HEK293 (cell line): Measurements from ENCODE around the gene TMEM123.

Experiments
- CTCF ChIA-PET: fragments of 350-600 bp; formaldehyde crosslinking; extraction: SDS; loops from one replicate; lab custom pipeline; 2021; ENCODE audit warnings: antibody characterized with exemption; lab: Yijun Ruan, JAX
- POLR2A ChIA-PET: fragments of 300-600 bp; formaldehyde crosslinking; extraction: SDS; loops from one replicate; lab custom pipeline; 2020; ENCODE audit warnings: antibody characterized with exemption, inconsistent platforms; lab: Yijun Ruan, JAX
- H3K27ac ChIP-seq: fragments of 200-500 bp; sonication (Bioruptor generic); 2 replicates; pipeline ENCODE4 v1.5.1; 2014; ENCODE audit warnings: low read depth, low read length, control low read depth, inconsistent platforms; ENCODE audit errors: extremely low read depth
- H3K36me3 ChIP-seq, 2 experiments: fragments of 200-500 bp in 1 of 2; sonication (Bioruptor generic) in 1 of 2; 1 replicate in 1 of 2; 2 replicates in 1 of 2; pipeline ENCODE4 v1.5.1; 2014 to 2017; ENCODE audit warnings: inconsistent platforms in 2 of 2, low read length in 2 of 2; ENCODE audit not compliant: control insufficient read depth in 2 of 2, insufficient read depth in 1 of 2
- H3K4me1 ChIP-seq: fragments of 200-500 bp; sonication (Bioruptor generic); 2 replicates; pipeline ENCODE4 v1.5.1; 2014; ENCODE audit warnings: mild to moderate bottlenecking, low read length, inconsistent platforms; ENCODE audit not compliant: control insufficient read depth, insufficient read depth
- H3K4me3 ChIP-seq: 2 replicates; pipeline ENCODE4 v1.5.1; 2011; ENCODE audit warnings: low read depth, mild to moderate bottlenecking, control low read depth, low read length, moderate library complexity
- H3K9me3 ChIP-seq: fragments of 200-500 bp; sonication (Bioruptor generic); 2 replicates; pipeline ENCODE4 v1.5.1; 2014; ENCODE audit warnings: low read depth, low read length, inconsistent platforms; ENCODE audit not compliant: control insufficient read depth, insufficient read depth
- BCL11A ChIP-seq: fragments of 450-650 bp; formaldehyde crosslinking; IDR thresholded peaks from 2 replicates; pipeline ENCODE4 v1.5.1; 2016; ENCODE audit warnings: low read depth, missing biosample characterization, missing genetic modification characterization
- KLF10 ChIP-seq: fragments of 450-650 bp; IDR thresholded peaks from 2 replicates; pipeline ENCODE4 v1.5.1; 2018; ENCODE audit warnings: missing biosample characterization, mild to moderate bottlenecking, missing genetic modification characterization
- MZF1 ChIP-seq: fragments of 450-650 bp; formaldehyde crosslinking; IDR thresholded peaks from 2 replicates; pipeline ENCODE4 v1.5.1; 2017; ENCODE audit warnings: missing biosample characterization, missing genetic modification characterization, borderline replicate concordance
- PRDM4 ChIP-seq: fragments of 450-650 bp; formaldehyde crosslinking; IDR thresholded peaks from 2 replicates; pipeline ENCODE4 v1.5.1; 2017; ENCODE audit warnings: missing biosample characterization, missing genetic modification characterization
- SCRT1 ChIP-seq: fragments of 450-650 bp; formaldehyde crosslinking; IDR thresholded peaks from 2 replicates; pipeline ENCODE4 v1.5.1; 2016; ENCODE audit warnings: missing biosample characterization, missing genetic modification characterization, borderline replicate concordance
- SETDB1 ChIP-seq: IDR thresholded peaks from one replicate; pipeline ENCODE4 v1.6.1; 2017; ENCODE audit warnings: mild to moderate bottlenecking, low read length, moderate library complexity, mixed read lengths; ENCODE audit not compliant: insufficient read length
- TCF7L2 ChIP-seq: IDR thresholded peaks from 2 replicates; pipeline ENCODE4 v1.6.1; 2011; ENCODE audit warnings: low read depth, mild to moderate bottlenecking, inconsistent platforms, low read length, moderate library complexity, borderline replicate concordance
- ZBTB21 ChIP-seq: fragments of 450-650 bp; formaldehyde crosslinking; IDR thresholded peaks from 2 replicates; pipeline ENCODE4 v1.5.1; 2017; ENCODE audit warnings: missing biosample characterization, missing genetic modification characterization
- ZBTB48 ChIP-seq: fragments of 450-650 bp; formaldehyde crosslinking; IDR thresholded peaks from 2 replicates; pipeline ENCODE4 v1.5.1; 2016; ENCODE audit warnings: missing biosample characterization, missing genetic modification characterization
- ZFP37 ChIP-seq: fragments of 450-650 bp; formaldehyde crosslinking; IDR thresholded peaks from 2 replicates; pipeline ENCODE4 v1.5.1; 2016; ENCODE audit warnings: missing biosample characterization, missing genetic modification characterization
- ZNF155 ChIP-seq: fragments of 450-650 bp; formaldehyde crosslinking; IDR thresholded peaks from 2 replicates; pipeline ENCODE4 v1.5.1; 2016; ENCODE audit warnings: missing biosample characterization, missing genetic modification characterization
- ZNF169 ChIP-seq: fragments of 450-650 bp; formaldehyde crosslinking; IDR thresholded peaks from 2 replicates; pipeline ENCODE4 v1.5.1; 2016; ENCODE audit warnings: missing biosample characterization, missing genetic modification characterization
- ZNF175 ChIP-seq: fragments of 450-650 bp; formaldehyde crosslinking; IDR thresholded peaks from 2 replicates; pipeline ENCODE4 v1.5.1; 2016; ENCODE audit warnings: missing biosample characterization, missing genetic modification characterization
- ZNF292 ChIP-seq: fragments of 450-650 bp; formaldehyde crosslinking; IDR thresholded peaks from 2 replicates; pipeline ENCODE4 v1.5.1; 2016; ENCODE audit warnings: low read depth, missing biosample characterization, missing genetic modification characterization, borderline replicate concordance
- ZNF302 ChIP-seq: fragments of 450-650 bp; formaldehyde crosslinking; IDR thresholded peaks from 2 replicates; pipeline ENCODE4 v1.5.1; 2016; ENCODE audit warnings: missing biosample characterization, missing genetic modification characterization, low read depth
- ZNF398 ChIP-seq: fragments of 450-650 bp; formaldehyde crosslinking; IDR thresholded peaks from 2 replicates; pipeline ENCODE4 v1.5.1; 2017; ENCODE audit warnings: missing biosample characterization, missing genetic modification characterization
- ZNF416 ChIP-seq: fragments of 450-650 bp; formaldehyde crosslinking; IDR thresholded peaks from 2 replicates; pipeline ENCODE4 v1.5.1; 2016; ENCODE audit warnings: missing biosample characterization, missing genetic modification characterization
- ZNF423 ChIP-seq: fragments of 450-650 bp; formaldehyde crosslinking; IDR thresholded peaks from 2 replicates; pipeline ENCODE4 v1.5.1; 2016; ENCODE audit warnings: missing biosample characterization, missing genetic modification characterization
- ZNF426 ChIP-seq: fragments of 450-650 bp; formaldehyde crosslinking; IDR thresholded peaks from 2 replicates; pipeline ENCODE4 v1.5.1; 2017; ENCODE audit warnings: missing biosample characterization, missing genetic modification characterization, mild to moderate bottlenecking, inconsistent platforms, moderate library complexity
- ZNF473 ChIP-seq: fragments of 450-650 bp; formaldehyde crosslinking; IDR thresholded peaks from 2 replicates; pipeline ENCODE4 v1.5.1; 2017; ENCODE audit warnings: missing biosample characterization, missing genetic modification characterization
- ZNF518A ChIP-seq: fragments of 450-650 bp; formaldehyde crosslinking; conservative IDR thresholded peaks from 2 replicates; pipeline ENCODE4 v1.5.1; 2016; ENCODE audit warnings: low read depth, missing biosample characterization, missing genetic modification characterization
- ZNF830 ChIP-seq: fragments of 450-650 bp; IDR thresholded peaks from 2 replicates; pipeline ENCODE4 v1.5.0; 2018; ENCODE audit warnings: missing biosample characterization, missing genetic modification characterization, low read depth, mild to moderate bottlenecking, moderate library complexity
- TF ChIP-seq, protein P1 (sequence below): fragments of 450-650 bp; formaldehyde crosslinking; IDR thresholded peaks from 2 replicates; pipeline ENCODE4 v1.5.1; 2017; ENCODE audit warnings: missing biosample characterization, missing genetic modification characterization

The TMEM123 gene

DNA sequence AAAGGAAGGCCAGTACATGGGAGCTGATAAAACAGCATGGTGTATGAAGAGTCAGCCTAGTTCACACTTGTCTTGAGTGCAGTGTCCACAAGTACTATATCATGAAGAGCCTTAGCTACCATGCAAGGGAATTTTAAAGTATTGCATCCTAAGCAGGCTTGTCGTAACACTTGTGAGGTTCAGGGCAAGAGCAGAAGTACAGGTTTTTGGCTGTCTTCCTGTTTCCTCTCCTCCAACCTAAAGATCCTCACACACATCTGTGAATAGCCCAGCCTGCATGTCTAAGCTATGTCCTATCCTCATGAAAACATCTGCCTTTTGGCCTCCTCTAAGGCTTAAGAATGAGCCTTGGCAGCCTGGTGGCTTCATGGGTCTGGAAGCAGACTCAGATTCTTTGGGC, 34.6 kb upstream of the TMEM123 start:
- no peak overlapping the region for H3K27ac ChIP-seq
- TF ChIP-seq BCL11A (tag by site-specific recombination) (no peak), ZNF518A (no peak), ZNF302 (tag by site-specific recombination) (no peak), ZNF473 (no peak), ZFP37 (no peak), SETDB1 (no peak), ZBTB48 (tag by site-specific recombination) (no peak), ZNF292 (no peak), ZNF830 (tag by site-specific recombination) (no peak), SCRT1 (tag by site-specific recombination) (no peak), ZNF426 (no peak), PRDM4 (tag by site-specific recombination) (no peak), ZNF416 (no peak), ZNF169 (tag by site-specific recombination) (no peak), KLF10 (no peak), MZF1 (tag by site-specific recombination) (no peak), ZNF423 (tag by site-specific recombination) (no peak)
- POLR2A ChIA-PET, result interaction anchor here (1.5 kb wide), 1 partner anchor 11 kb away, joined by 5 read pairs; no protein-coding TSS in a partner anchor
- no peaks in the 10 kb centered on the region for H3K9me3 ChIP-seq
- H3K4me1 ChIP-seq, result no peaks in the 10 kb centered on the region
- no peaks in the 10 kb centered on the region for H3K36me3 ChIP-seq
- H3K4me3 ChIP-seq, result no peak overlapping the region
- CTCF ChIA-PET, result interaction anchor here (0.8 to 1.9 kb wide), 2 partner anchors 9 to 97 kb away, joined by 3 to 7 read pairs; no protein-coding TSS in a partner anchor

GRCh38 chr11:102486584-102486983, 34.0 kb upstream of the TMEM123 start:
- H3K36me3 ChIP-seq, result no peaks in the 10 kb centered on the region
- POLR2A ChIA-PET, result no interaction called here
- no peaks in the 10 kb centered on the region for H3K4me1 ChIP-seq
- no peak overlapping the region for H3K4me3 ChIP-seq
- no peaks in the 10 kb centered on the region for H3K9me3 ChIP-seq
- H3K27ac ChIP-seq, result no peak overlapping the region
- CTCF ChIA-PET, result interaction anchor here (0.7 to 0.8 kb wide), 2 partner anchors 9 to 96 kb away, joined by 3 read pairs; no protein-coding TSS in a partner anchor
- TF ChIP-seq MZF1 (tag by site-specific recombination), result no peak
- TF ChIP-seq ZFP37, result no peak
- no peak for TF ChIP-seq KLF10
- no peak for TF ChIP-seq TCF7L2
- no peak for TF ChIP-seq ZNF473
- no peak for TF ChIP-seq PRDM4 (tag by site-specific recombination)
- TF ChIP-seq ZNF175 (tag by site-specific recombination), result no peak
- no peak for TF ChIP-seq ZNF155
- TF ChIP-seq ZNF398 (tag by site-specific recombination), result no peak
- no peak for TF ChIP-seq ZBTB21 (tag by site-specific recombination)
- TF ChIP-seq, protein P1, sequence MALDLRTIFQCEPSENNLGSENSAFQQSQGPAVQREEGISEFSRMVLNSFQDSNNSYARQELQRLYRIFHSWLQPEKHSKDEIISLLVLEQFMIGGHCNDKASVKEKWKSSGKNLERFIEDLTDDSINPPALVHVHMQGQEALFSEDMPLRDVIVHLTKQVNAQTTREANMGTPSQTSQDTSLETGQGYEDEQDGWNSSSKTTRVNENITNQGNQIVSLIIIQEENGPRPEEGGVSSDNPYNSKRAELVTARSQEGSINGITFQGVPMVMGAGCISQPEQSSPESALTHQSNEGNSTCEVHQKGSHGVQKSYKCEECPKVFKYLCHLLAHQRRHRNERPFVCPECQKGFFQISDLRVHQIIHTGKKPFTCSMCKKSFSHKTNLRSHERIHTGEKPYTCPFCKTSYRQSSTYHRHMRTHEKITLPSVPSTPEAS, result no peak
